ENCODE data around the gene HNRNPUL1.
A peak's percentile ranks its signal among the peaks of the same experiment; 100 is the strongest.

DNA sequence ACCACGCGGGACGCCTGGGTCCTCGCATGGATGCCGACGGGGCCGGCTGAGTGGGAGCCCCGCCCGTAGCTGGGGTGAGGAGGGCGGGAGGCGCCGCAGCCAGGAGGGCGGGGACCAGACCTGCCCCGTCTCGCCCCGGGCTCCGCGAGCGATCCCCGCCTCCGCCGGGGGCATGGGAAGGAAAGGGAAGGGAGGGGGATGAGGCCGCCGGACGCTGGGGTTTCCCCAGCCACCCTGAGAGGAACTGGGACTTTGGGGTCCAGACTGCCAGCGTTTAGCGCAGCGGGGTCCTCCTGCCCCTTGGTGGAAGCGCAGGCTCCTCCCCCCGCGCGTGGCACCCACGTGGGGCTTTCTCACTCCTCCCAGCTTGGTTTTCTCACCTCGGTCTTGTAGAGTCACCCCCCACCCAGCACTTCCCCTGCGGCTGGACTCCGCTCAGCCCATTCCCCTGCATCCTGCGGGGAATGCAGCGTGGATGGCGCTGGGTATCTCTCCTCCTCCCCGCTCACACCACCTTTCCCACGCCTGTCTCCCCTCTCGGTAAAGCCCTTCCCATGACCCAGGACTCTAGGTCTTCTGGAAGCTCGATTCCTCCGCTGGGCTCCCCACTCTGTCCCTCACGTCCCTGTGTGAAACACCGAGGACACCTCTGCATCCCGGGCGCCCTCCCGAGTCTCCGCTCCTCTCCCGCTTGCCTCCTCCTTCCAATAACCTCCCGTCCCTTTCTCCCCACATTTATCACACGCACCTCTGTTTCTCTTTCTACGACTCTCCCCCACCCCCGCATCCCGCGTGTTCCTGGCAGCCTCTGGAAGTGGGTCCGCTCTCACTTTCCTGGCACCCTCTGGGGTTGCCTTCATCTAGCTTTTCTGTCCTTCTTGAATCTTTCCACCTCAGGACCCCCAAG lies 87.4 kb downstream of the HNRNPUL1 start:
- TF ChIP-seq POLR2AphosphoS5 (IDR thresholded peaks at IDR 0.05; ENCODE audit: low read length), result peak; percentile 92
- TF ChIP-seq, protein P1, sequence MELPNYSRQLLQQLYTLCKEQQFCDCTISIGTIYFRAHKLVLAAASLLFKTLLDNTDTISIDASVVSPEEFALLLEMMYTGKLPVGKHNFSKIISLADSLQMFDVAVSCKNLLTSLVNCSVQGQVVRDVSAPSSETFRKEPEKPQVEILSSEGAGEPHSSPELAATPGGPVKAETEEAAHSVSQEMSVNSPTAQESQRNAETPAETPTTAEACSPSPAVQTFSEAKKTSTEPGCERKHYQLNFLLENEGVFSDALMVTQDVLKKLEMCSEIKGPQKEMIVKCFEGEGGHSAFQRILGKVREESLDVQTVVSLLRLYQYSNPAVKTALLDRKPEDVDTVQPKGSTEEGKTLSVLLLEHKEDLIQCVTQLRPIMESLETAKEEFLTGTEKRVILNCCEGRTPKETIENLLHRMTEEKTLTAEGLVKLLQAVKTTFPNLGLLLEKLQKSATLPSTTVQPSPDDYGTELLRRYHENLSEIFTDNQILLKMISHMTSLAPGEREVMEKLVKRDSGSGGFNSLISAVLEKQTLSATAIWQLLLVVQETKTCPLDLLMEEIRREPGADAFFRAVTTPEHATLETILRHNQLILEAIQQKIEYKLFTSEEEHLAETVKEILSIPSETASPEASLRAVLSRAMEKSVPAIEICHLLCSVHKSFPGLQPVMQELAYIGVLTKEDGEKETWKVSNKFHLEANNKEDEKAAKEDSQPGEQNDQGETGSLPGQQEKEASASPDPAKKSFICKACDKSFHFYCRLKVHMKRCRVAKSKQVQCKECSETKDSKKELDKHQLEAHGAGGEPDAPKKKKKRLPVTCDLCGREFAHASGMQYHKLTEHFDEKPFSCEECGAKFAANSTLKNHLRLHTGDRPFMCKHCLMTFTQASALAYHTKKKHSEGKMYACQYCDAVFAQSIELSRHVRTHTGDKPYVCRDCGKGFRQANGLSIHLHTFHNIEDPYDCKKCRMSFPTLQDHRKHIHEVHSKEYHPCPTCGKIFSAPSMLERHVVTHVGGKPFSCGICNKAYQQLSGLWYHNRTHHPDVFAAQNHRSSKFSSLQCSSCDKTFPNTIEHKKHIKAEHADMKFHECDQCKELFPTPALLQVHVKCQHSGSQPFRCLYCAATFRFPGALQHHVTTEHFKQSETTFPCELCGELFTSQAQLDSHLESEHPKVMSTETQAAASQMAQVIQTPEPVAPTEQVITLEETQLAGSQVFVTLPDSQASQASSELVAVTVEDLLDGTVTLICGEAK (IDR thresholded peaks at IDR 0.05; ENCODE audit: borderline replicate concordance), result no peak
- TF ChIP-seq KDM1A (IDR thresholded peaks at IDR 0.05; ENCODE audit: borderline replicate concordance), result no peak
- no peak for TF ChIP-seq NFIC (IDR thresholded peaks at IDR 0.05; ENCODE audit: low read depth, low read length)
- TF ChIP-seq HDGF (IDR thresholded peaks at IDR 0.05), result no peak
- TF ChIP-seq HDAC2 (IDR thresholded peaks at IDR 0.05), result no peak
